K562 (cell line): ENCODE data around the gene BCAR3. TPM values are rescaled to one million over a fixed set of nuclear protein-coding genes. Genes with fewer than 3 reads are reported as not detected.

Source experiments
- ATAC-seq: fragments of 200-7000 bp; cut with Tn5 transposase; 3 replicates; pipeline ENCODE4 v1.9.1; 2020; ENCODE audit warnings: moderate library complexity
- BruUV-seq: library from RNA; stranded (reverse); fragments of 400-500 nt; replicated peaks from 2 replicates; lab custom pipeline; 2021; lab: Mats Ljungman, UMichigan
- CTCF ChIA-PET: fragments of 300-600 bp; formaldehyde crosslinking; extraction: SDS; loops from one replicate; lab custom pipeline; 2021; ENCODE audit warnings: low intra/inter-chr PET ratio; lab: Yijun Ruan, JAX
- POLR2A ChIA-PET: fragments of 300-600, 350-650 bp; sonication (Branson Sonifier 250); formaldehyde crosslinking; extraction: SDS; loops from one replicate; lab custom pipeline; 2021; ENCODE audit warnings: antibody characterized with exemption, inconsistent platforms; lab: Yijun Ruan, JAX
- DNase-seq, 4 experiments: peaks; one replicate each; pipeline versions ENCODE4 v3.0.0 to v3.0.0-alpha.2; 2011 to 2018; ENCODE audit warnings: low spot score in 3 of 4, mixed read lengths in 3 of 4; ENCODE audit errors: extremely low read depth in 1 of 4
- FAIRE-seq: peaks from 2 replicates; lab custom pipeline; 2011; peaks lifted over from hg19 to GRCh38; lab: Jason Lieb, UNC
- H2AFZ ChIP-seq: 2 replicates; pipeline ENCODE4 v1.6.0; 2011; ENCODE audit warnings: low read depth, low read length, control low read depth, inconsistent platforms
- H3K27ac ChIP-seq: fragments of 200-600 bp; 3 replicates; pipeline ENCODE4 v1.8.0; 2011; ENCODE audit warnings: low read depth, mild to moderate bottlenecking, control low read depth, inconsistent platforms, low read length, moderate library complexity, mixed read lengths; ENCODE audit errors: extremely low read depth
- H3K27me3 ChIP-seq, 2 experiments: fragments of 300-600 bp in 1 of 2; 2 replicates in 1 of 2; 3 replicates in 1 of 2; pipeline versions ENCODE4 v1.6.0 to v1.8.0; 2011; ENCODE audit warnings: inconsistent platforms in 2 of 2, low read length in 2 of 2, mild to moderate bottlenecking in 1 of 2, mixed read lengths in 1 of 2, moderate library complexity in 1 of 2; ENCODE audit not compliant: control insufficient read depth in 2 of 2, insufficient read depth in 2 of 2
- H3K36me3 ChIP-seq: fragments of 300-600 bp; 3 replicates; pipeline ENCODE4 v1.8.0; 2011; ENCODE audit warnings: mild to moderate bottlenecking, low read length, inconsistent platforms; ENCODE audit not compliant: control insufficient read depth, insufficient read depth
- H3K4me1 ChIP-seq, 2 experiments: fragments of 200-600 bp in 1 of 2; replicated peaks in 1 of 2; 2 replicates in 1 of 2; 3 replicates in 1 of 2; pipeline versions ENCODE4 v1.5.1 to v1.8.0; 2011; ENCODE audit warnings: inconsistent platforms in 2 of 2, low read length in 2 of 2, mild to moderate bottlenecking in 1 of 2, mixed read lengths in 1 of 2, moderate library complexity in 1 of 2; ENCODE audit not compliant: control insufficient read depth in 2 of 2, insufficient read depth in 2 of 2
- H3K4me2 ChIP-seq: 2 replicates; pipeline ENCODE4 v1.6.1; 2011; ENCODE audit warnings: low read length, control low read depth, inconsistent platforms, mixed read lengths; ENCODE audit not compliant: insufficient read depth
- H3K4me3 ChIP-seq: fragments of 200-600 bp; sonication (generic), shearing (Covaris generic); 2 replicates; pipeline ENCODE4 v1.5.1; 2016; ENCODE audit warnings: control low read depth, inconsistent platforms
- H3K79me2 ChIP-seq: fragments of 200-600 bp; 3 replicates; pipeline ENCODE4 v1.8.0; 2011; ENCODE audit warnings: low read length, inconsistent platforms; ENCODE audit not compliant: control insufficient read depth, insufficient read depth
- H3K9ac ChIP-seq, 2 experiments: 2 replicates each; pipeline versions ENCODE4 v1.6.0 to v1.6.1; 2011; ENCODE audit warnings: low read depth in 2 of 2, low read length in 2 of 2, control low read depth in 1 of 2, inconsistent platforms in 1 of 2, mild to moderate bottlenecking in 1 of 2, mixed read lengths in 1 of 2; ENCODE audit not compliant: insufficient read depth in 1 of 2
- H3K9me1 ChIP-seq: one replicate; pipeline ENCODE4 v1.6.0; 2011; ENCODE audit warnings: inconsistent platforms, mild to moderate bottlenecking, low read length, moderate library complexity; ENCODE audit not compliant: control insufficient read depth, insufficient read depth
- H3K9me3 ChIP-seq: replicated peaks from 2 replicates; pipeline ENCODE4 v1.5.1; 2011; ENCODE audit warnings: low read depth, low read length, inconsistent platforms; ENCODE audit not compliant: control insufficient read depth, insufficient read depth
- H4K20me1 ChIP-seq: replicated peaks from 2 replicates; pipeline ENCODE4 v1.6.1; 2011; ENCODE audit warnings: low read length, inconsistent platforms, mixed read lengths; ENCODE audit not compliant: control insufficient read depth, insufficient read depth
- ARID2 ChIP-seq: fragments of 450-650 bp; IDR thresholded peaks from 2 replicates; pipeline ENCODE4 v1.6.1; 2017; ENCODE audit warnings: antibody characterized with exemption, mild to moderate bottlenecking
- CCNT2 ChIP-seq: IDR thresholded peaks from 2 replicates; pipeline ENCODE4 v1.6.1; 2011; ENCODE audit warnings: borderline replicate concordance, low read depth, mild to moderate bottlenecking, moderate library complexity, mixed read lengths, low read length; ENCODE audit not compliant: insufficient read length; ENCODE audit errors: extremely low read depth
- CGGBP1 ChIP-seq: fragments of 250-450 bp; sonication (Bioruptor Pico); IDR thresholded peaks from 2 replicates; pipeline ENCODE4 v1.9.0; 2021; ENCODE audit warnings: mild to moderate bottlenecking
- DEAF1 ChIP-seq: fragments of 450-650 bp; formaldehyde crosslinking; IDR thresholded peaks from 2 replicates; pipeline ENCODE4 v1.4.0; 2020; ENCODE audit warnings: mild to moderate bottlenecking, moderate library complexity
- GATA2 ChIP-seq: sonication (generic); formaldehyde crosslinking; IDR thresholded peaks from 2 replicates; pipeline ENCODE4 v1.4.0; 2020; ENCODE audit warnings: mild to moderate bottlenecking, missing genetic modification reagents
- NFATC3 ChIP-seq: fragments of 450-650 bp; IDR thresholded peaks from 2 replicates; pipeline ENCODE4 v1.6.1; 2017; ENCODE audit warnings: mild to moderate bottlenecking
- SMARCA4 ChIP-seq: fragments of 450-650 bp; IDR thresholded peaks from 2 replicates; pipeline ENCODE4 v1.6.1; 2016
- ZBTB40 ChIP-seq, 2 experiments: fragments of 450-650 bp in 1 of 2; sonication (generic) in 1 of 2; formaldehyde crosslinking in 1 of 2; IDR thresholded peaks; 2 replicates each; pipeline versions ENCODE4 v1.7.1 to v1.9.0; 2016 to 2022; ENCODE audit warnings: inconsistent platforms in 1 of 2, mild to moderate bottlenecking in 1 of 2, missing genetic modification reagents in 1 of 2
- ZNF431 ChIP-seq: sonication (generic); formaldehyde crosslinking; IDR thresholded peaks from 2 replicates; pipeline ENCODE4 v1.8.0; 2022; ENCODE audit warnings: mild to moderate bottlenecking, missing genetic modification reagents
- WGBS: fragments of 100-300 bp; shearing (Covaris generic); methylation state at CpG from one replicate; pipeline ENCODE4 v1.1.6; 2016; ENCODE audit warnings: low coverage, mixed read lengths; ENCODE audit not compliant: insufficient coverage; ENCODE audit errors: missing lambda C conversion rate; 5-methylcytosine and 5-hydroxymethylcytosine counted together
- in situ Hi-C: fragments of 300-500 bp; cut with MboI; formaldehyde crosslinking; loops from 4 replicates; pipeline ENCODE4 v1.15.0; 2018; ENCODE audit warnings: inconsistent platforms, mixed read lengths
- intact Hi-C: fragments of 100-400 bp; cut with micrococcal nuclease; formaldehyde crosslinking; loops from 2 replicates; pipeline ENCODE4 v1.14.2; 2022
- polyA plus RNA-seq, 8 experiments: library from polyadenylated mRNA; depleted of rRNA in 4 of 8; stranded (reverse) in 5 of 8; unstranded in 3 of 8; fragments of >200 nt; fragmentation: Nextera tagmentation in 2 of 8; fragmentation: Illumina TruSeq in 1 of 8; extraction: Ambion mirVana in 2 of 8; extraction: Trizol in 1 of 8; gene quantifications; 2 replicates each; pipeline versions ENCODE4 v1.2.1 to v1.2.3, GENCODE V29; 2011 to 2014; ENCODE audit warnings: inconsistent platforms in 1 of 8, missing spikeins in 1 of 8
- total RNA-seq, 7 experiments: library from RNA; depleted of rRNA in 6 of 7; stranded (reverse); fragments of >200 nt in 6 of 7; fragmentation: Illumina TruSeq in 2 of 7; extraction: Trizol in 2 of 7; gene quantifications; 2 replicates each; pipeline versions ENCODE4 v1.2.1 to v1.2.3, GENCODE V29; 2011 to 2021; ENCODE audit warnings: low replicate concordance in 1 of 7

BCAR3 gene
- total and polyA plus RNA-seq, 9 of the 15 experiments (the other 6 are each of a cell fraction or from before 2014, with no cell fraction given): 1.8 to 6.3 (median 3.8) TPM

- H3K4me3 ChIP-seq: no peak overlapping the region
- H3K79me2 ChIP-seq: no peaks in the 10 kb centered on the region
- no peaks in the 10 kb centered on the region; a peak in 1 of 5 replicates for H3K27me3 ChIP-seq
- TF ChIP-seq ZNF431: no peak
- no peak for TF ChIP-seq ARID2
- no peak for TF ChIP-seq GATA2
- no peak for TF ChIP-seq NFATC3
- TF ChIP-seq DEAF1 (CRISPR knock-in tag): no peak
- TF ChIP-seq CGGBP1 (CRISPR knock-in tag): no peak
- TF ChIP-seq ZBTB40 (IDR thresholded peaks at IDR 0.05): no peak
- TF ChIP-seq ZBTB40 (CRISPR knock-in tag; IDR thresholded peaks at IDR 0.05): no peak
- TF ChIP-seq SMARCA4: no peak
- no peak for TF ChIP-seq CCNT2
- no peaks in the 10 kb centered on the region for H4K20me1 ChIP-seq
- BruUV-seq: no TSS peak
- ATAC-seq (no peak), DNase-seq (no peak), FAIRE-seq (no peak)
- ChIA-PET POLR2A (interaction anchor here (1.1 kb wide), 1 partner anchor 10 kb away, joined by 5 read pairs; no protein-coding TSS in a partner anchor), CTCF (no interaction called here)
- no peaks in the 10 kb centered on the region for H3K9me1 ChIP-seq
- no peak overlapping the region for H3K27ac ChIP-seq
- peak overlapping the region in 1 of 2 experiments; percentile 23; a peak in 1 of 4 replicates for H3K9ac ChIP-seq
- H2AFZ ChIP-seq: no peak overlapping the region
- WGBS: 54% methylated on average over 10 of the region's 11 CpGs
- H3K36me3 ChIP-seq: no peaks in the 10 kb centered on the region
- intact Hi-C loops (no loop called here), in situ Hi-C loops (no loop called here)
- no peak overlapping the region for H3K4me2 ChIP-seq
- H3K4me1 ChIP-seq: peaks cover 0 to 6% of the 10 kb centered on the region in 2 experiments; a peak in 2 of 5 replicates
- H3K9me3 ChIP-seq: no peaks in the 10 kb centered on the region
Observed at GRCh38 chr1:93578911-93579825, 102.5 kb downstream of the BCAR3 start.
